DND-41 (cell line): Measurements from ENCODE around the gene ASXL1.

ENCODE experiments used
- CTCF ChIP-seq: IDR thresholded peaks from 2 replicates; pipeline ENCODE4 v1.5.1; 2012; ENCODE audit warnings: borderline replicate concordance, low read length, moderate library complexity, mild to moderate bottlenecking; ENCODE audit not compliant: poor library complexity, severe bottlenecking; ENCODE audit errors: extremely low read depth
- EZH2 ChIP-seq: IDR thresholded peaks from 3 replicates; pipeline ENCODE4 v1.6.1; 2012; ENCODE audit warnings: borderline replicate concordance, low read depth, mild to moderate bottlenecking, moderate library complexity, low read length, inconsistent platforms; ENCODE audit not compliant: severe bottlenecking

GRCh38 chr20:32357869-32358631 lies at the start of gene ASXL1:
- TF ChIP-seq CTCF (no peak), EZH2 (no peak)
